HEK293 (cell line): Measurements from ENCODE around the gene ATF1.
A peak's percentile ranks its signal among the peaks of the same experiment; 100 is the strongest.

Experiments used
- CTCF ChIA-PET: fragments of 350-600 bp; formaldehyde crosslinking; extraction: SDS; loops from one replicate; lab custom pipeline; 2021; ENCODE audit warnings: antibody characterized with exemption; lab: Yijun Ruan, JAX
- POLR2A ChIA-PET: fragments of 300-600 bp; formaldehyde crosslinking; extraction: SDS; loops from one replicate; lab custom pipeline; 2020; ENCODE audit warnings: antibody characterized with exemption, inconsistent platforms; lab: Yijun Ruan, JAX
- H3K27ac ChIP-seq: fragments of 200-500 bp; sonication (Bioruptor generic); 2 replicates; pipeline ENCODE4 v1.5.1; 2014; ENCODE audit warnings: low read depth, low read length, control low read depth, inconsistent platforms; ENCODE audit errors: extremely low read depth
- H3K36me3 ChIP-seq, 2 experiments: fragments of 200-500 bp in 1 of 2; sonication (Bioruptor generic) in 1 of 2; 1 replicate in 1 of 2; 2 replicates in 1 of 2; pipeline ENCODE4 v1.5.1; 2014 to 2017; ENCODE audit warnings: inconsistent platforms in 2 of 2, low read length in 2 of 2; ENCODE audit not compliant: control insufficient read depth in 2 of 2, insufficient read depth in 1 of 2
- H3K4me1 ChIP-seq: fragments of 200-500 bp; sonication (Bioruptor generic); 2 replicates; pipeline ENCODE4 v1.5.1; 2014; ENCODE audit warnings: mild to moderate bottlenecking, low read length, inconsistent platforms; ENCODE audit not compliant: control insufficient read depth, insufficient read depth
- H3K4me3 ChIP-seq: 2 replicates; pipeline ENCODE4 v1.5.1; 2011; ENCODE audit warnings: low read depth, mild to moderate bottlenecking, control low read depth, low read length, moderate library complexity
- H3K9me3 ChIP-seq: fragments of 200-500 bp; sonication (Bioruptor generic); 2 replicates; pipeline ENCODE4 v1.5.1; 2014; ENCODE audit warnings: low read depth, low read length, inconsistent platforms; ENCODE audit not compliant: control insufficient read depth, insufficient read depth
- GFI1B ChIP-seq: fragments of 450-650 bp; formaldehyde crosslinking; IDR thresholded peaks from 2 replicates; pipeline ENCODE4 v1.5.1; 2016; ENCODE audit warnings: missing biosample characterization, missing genetic modification characterization
- KLF8 ChIP-seq: fragments of 450-650 bp; formaldehyde crosslinking; IDR thresholded peaks from 2 replicates; pipeline ENCODE4 v1.5.1; 2016; ENCODE audit warnings: missing biosample characterization, missing genetic modification characterization
- MZF1 ChIP-seq: fragments of 450-650 bp; formaldehyde crosslinking; IDR thresholded peaks from 2 replicates; pipeline ENCODE4 v1.5.1; 2017; ENCODE audit warnings: missing biosample characterization, missing genetic modification characterization, borderline replicate concordance
- OSR2 ChIP-seq: fragments of 450-650 bp; formaldehyde crosslinking; IDR thresholded peaks from 2 replicates; pipeline ENCODE4 v1.5.1; 2016; ENCODE audit warnings: missing biosample characterization, missing genetic modification characterization
- SALL2 ChIP-seq: fragments of 450-650 bp; formaldehyde crosslinking; IDR thresholded peaks from 2 replicates; pipeline ENCODE4 v1.5.0; 2017; ENCODE audit warnings: missing biosample characterization, mild to moderate bottlenecking, missing genetic modification characterization, borderline replicate concordance
- ZBTB17 ChIP-seq: fragments of 450-650 bp; formaldehyde crosslinking; IDR thresholded peaks from 2 replicates; pipeline ENCODE4 v1.5.1; 2016; ENCODE audit warnings: missing biosample characterization, missing genetic modification characterization
- ZBTB20 ChIP-seq: fragments of 450-650 bp; formaldehyde crosslinking; IDR thresholded peaks from 2 replicates; pipeline ENCODE4 v1.5.1; 2016; ENCODE audit warnings: missing biosample characterization, missing genetic modification characterization
- ZFP41 ChIP-seq: fragments of 450-650 bp; formaldehyde crosslinking; IDR thresholded peaks from 2 replicates; pipeline ENCODE4 v1.5.1; 2016; ENCODE audit warnings: missing biosample characterization, missing genetic modification characterization, borderline replicate concordance
- ZNF10 ChIP-seq: fragments of 450-650 bp; formaldehyde crosslinking; IDR thresholded peaks from 2 replicates; pipeline ENCODE4 v1.5.1; 2017; ENCODE audit warnings: missing biosample characterization, missing genetic modification characterization
- ZNF2 ChIP-seq: fragments of 450-650 bp; formaldehyde crosslinking; IDR thresholded peaks from 2 replicates; pipeline ENCODE4 v1.5.1; 2016; ENCODE audit warnings: missing biosample characterization, missing genetic modification characterization
- ZNF214 ChIP-seq: fragments of 450-650 bp; formaldehyde crosslinking; IDR thresholded peaks from 2 replicates; pipeline ENCODE4 v1.5.1; 2017; ENCODE audit warnings: missing biosample characterization, mild to moderate bottlenecking, missing genetic modification characterization, borderline replicate concordance
- ZNF239 ChIP-seq: fragments of 450-650 bp; formaldehyde crosslinking; IDR thresholded peaks from 2 replicates; pipeline ENCODE4 v1.5.1; 2016; ENCODE audit warnings: missing biosample characterization, missing genetic modification characterization
- ZNF266 ChIP-seq: fragments of 450-650 bp; formaldehyde crosslinking; IDR thresholded peaks from 2 replicates; pipeline ENCODE4 v1.5.1; 2016; ENCODE audit warnings: missing biosample characterization, missing genetic modification characterization, low read depth
- ZNF324 ChIP-seq: fragments of 450-650 bp; formaldehyde crosslinking; IDR thresholded peaks from 2 replicates; pipeline ENCODE4 v1.5.1; 2016; ENCODE audit warnings: missing biosample characterization, missing genetic modification characterization
- ZNF335 ChIP-seq: fragments of 450-650 bp; formaldehyde crosslinking; conservative IDR thresholded peaks from 2 replicates; pipeline ENCODE4 v1.5.1; 2016; ENCODE audit warnings: missing biosample characterization, missing genetic modification characterization
- ZNF341 ChIP-seq: fragments of 450-650 bp; formaldehyde crosslinking; IDR thresholded peaks from 2 replicates; pipeline ENCODE4; 2016; ENCODE audit warnings: low read depth, missing biosample characterization, missing genetic modification characterization
- ZNF404 ChIP-seq: fragments of 450-650 bp; formaldehyde crosslinking; IDR thresholded peaks from 2 replicates; pipeline ENCODE4 v1.5.1; 2017; ENCODE audit warnings: missing biosample characterization, missing genetic modification characterization
- ZNF501 ChIP-seq: fragments of 450-650 bp; formaldehyde crosslinking; IDR thresholded peaks from 2 replicates; pipeline ENCODE4 v1.5.1; 2016; ENCODE audit warnings: missing biosample characterization, missing genetic modification characterization
- ZNF561 ChIP-seq: fragments of 450-650 bp; IDR thresholded peaks from 2 replicates; pipeline ENCODE4 v1.5.1; 2018; ENCODE audit warnings: missing biosample characterization, missing genetic modification characterization, borderline replicate concordance
- ZNF585B ChIP-seq: fragments of 450-650 bp; formaldehyde crosslinking; IDR thresholded peaks from 2 replicates; pipeline ENCODE4 v1.5.1; 2016; ENCODE audit warnings: missing biosample characterization, missing genetic modification characterization
- ZNF654 ChIP-seq: fragments of 450-650 bp; formaldehyde crosslinking; IDR thresholded peaks from 2 replicates; pipeline ENCODE4 v1.5.1; 2016; ENCODE audit warnings: low read depth, missing biosample characterization, missing genetic modification characterization
- ZNF76 ChIP-seq: fragments of 450-650 bp; formaldehyde crosslinking; IDR thresholded peaks from 2 replicates; pipeline ENCODE4; 2016; ENCODE audit warnings: low read depth, missing biosample characterization, missing genetic modification characterization, borderline replicate concordance
- TF ChIP-seq, protein P1 (sequence below): fragments of 450-650 bp; formaldehyde crosslinking; IDR thresholded peaks from 2 replicates; pipeline ENCODE4 v1.5.1; 2016; ENCODE audit warnings: missing biosample characterization, missing genetic modification characterization
- TF ChIP-seq, protein P2 (sequence below): fragments of 450-650 bp; IDR thresholded peaks from 2 replicates; pipeline ENCODE4 v1.5.1; 2018; ENCODE audit warnings: missing biosample characterization, mild to moderate bottlenecking, missing genetic modification characterization
- TF ChIP-seq, protein P3 (sequence below): fragments of 450-650 bp; formaldehyde crosslinking; IDR thresholded peaks from 2 replicates; pipeline ENCODE4 v1.5.1; 2017; ENCODE audit warnings: missing biosample characterization, missing genetic modification characterization
- TF ChIP-seq, protein P4 (sequence below): fragments of 450-650 bp; formaldehyde crosslinking; IDR thresholded peaks from 2 replicates; pipeline ENCODE4 v1.5.1; 2016; ENCODE audit warnings: missing biosample characterization, missing genetic modification characterization, low read depth
- TF ChIP-seq, protein P5 (sequence below): fragments of 450-650 bp; formaldehyde crosslinking; IDR thresholded peaks from 2 replicates; pipeline ENCODE4 v1.5.1; 2017; ENCODE audit warnings: missing biosample characterization, missing genetic modification characterization
- TF ChIP-seq, protein P6 (sequence below): fragments of 450-650 bp; formaldehyde crosslinking; IDR thresholded peaks from 2 replicates; pipeline ENCODE4 v1.5.1; 2017; ENCODE audit warnings: missing biosample characterization, mild to moderate bottlenecking, missing genetic modification characterization, moderate library complexity

Gene ATF1

DNA sequence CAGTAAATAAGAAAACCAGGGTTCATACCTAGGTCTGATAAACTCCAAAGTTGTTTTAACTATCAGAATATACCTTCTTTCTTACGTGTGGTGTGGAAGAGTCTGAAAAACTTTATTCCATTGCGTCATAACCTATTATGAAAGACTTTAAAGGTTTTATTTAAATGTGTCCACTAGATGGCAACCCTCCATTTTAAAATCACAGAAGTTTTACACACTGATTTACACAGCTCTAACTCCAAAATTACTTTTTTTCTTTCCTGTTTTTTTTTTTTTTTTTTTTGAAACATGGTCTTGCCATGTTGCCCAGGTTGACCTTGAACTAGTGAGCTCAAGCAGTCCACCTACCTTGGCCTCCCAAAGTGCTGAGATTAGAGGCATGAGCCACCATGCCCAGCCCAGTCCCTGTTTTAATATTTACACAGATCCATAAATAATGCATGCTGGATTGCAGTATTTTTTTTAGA, 61.5 kb downstream of the ATF1 start:
- H3K9me3 ChIP-seq: no peaks in the 10 kb centered on the region
- ChIA-PET CTCF (interaction anchor here (0.6 to 4.8 kb wide), 30 partner anchors 12 to 1048 kb away, joined by 3 to 55 read pairs (median 3); partner anchors contain the start of gene SLC11A2), POLR2A (interaction anchor here (0.7 to 1.4 kb wide), 3 partner anchors 201 to 515 kb away, joined by 3 to 5 read pairs (median 4); partner anchors contain the start of genes CSRNP2 and SLC11A2)
- no peaks in the 10 kb centered on the region for H3K36me3 ChIP-seq
- H3K4me1 ChIP-seq: no peaks in the 10 kb centered on the region
- no peak overlapping the region for H3K4me3 ChIP-seq
- H3K27ac ChIP-seq: no peak overlapping the region
- no peak for TF ChIP-seq ZNF76 (tag by site-specific recombination)
- TF ChIP-seq ZBTB20 (tag by site-specific recombination): 0 out of 2 replicates have a peak, but pooled peaks have one; percentile 14
- peak; percentile 87 for TF ChIP-seq GFI1B (tag by site-specific recombination)
- TF ChIP-seq ZBTB17 (tag by site-specific recombination): 0 out of 2 replicates have a peak, but pooled peaks have one; percentile 13
- TF ChIP-seq ZNF266: no peak
- no peak for TF ChIP-seq KLF8 (tag by site-specific recombination)
- TF ChIP-seq ZFP41: no peak
- TF ChIP-seq ZNF585B (tag by site-specific recombination): no peak
- TF ChIP-seq OSR2 (tag by site-specific recombination): no peak
- TF ChIP-seq, protein P1, sequence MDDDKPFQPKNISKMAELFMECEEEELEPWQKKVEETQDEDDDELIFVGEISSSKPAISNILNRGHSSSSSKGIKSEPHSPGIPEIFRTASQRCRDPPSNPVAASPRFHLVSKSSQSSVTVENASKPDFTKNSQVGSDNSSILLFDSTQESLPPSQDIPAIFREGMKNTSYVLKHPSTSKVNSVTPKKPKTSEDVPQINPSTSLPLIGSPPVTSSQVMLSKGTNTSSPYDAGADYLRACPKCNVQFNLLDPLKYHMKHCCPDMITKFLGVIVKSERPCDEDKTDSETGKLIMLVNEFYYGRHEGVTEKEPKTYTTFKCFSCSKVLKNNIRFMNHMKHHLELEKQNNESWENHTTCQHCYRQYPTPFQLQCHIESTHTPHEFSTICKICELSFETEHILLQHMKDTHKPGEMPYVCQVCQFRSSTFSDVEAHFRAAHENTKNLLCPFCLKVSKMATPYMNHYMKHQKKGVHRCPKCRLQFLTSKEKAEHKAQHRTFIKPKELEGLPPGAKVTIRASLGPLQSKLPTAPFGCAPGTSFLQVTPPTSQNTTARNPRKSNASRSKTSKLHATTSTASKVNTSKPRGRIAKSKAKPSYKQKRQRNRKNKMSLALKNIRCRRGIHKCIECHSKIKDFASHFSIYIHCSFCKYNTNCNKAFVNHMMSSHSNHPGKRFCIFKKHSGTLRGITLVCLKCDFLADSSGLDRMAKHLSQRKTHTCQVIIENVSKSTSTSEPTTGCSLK (tag by site-specific recombination): no peak
- TF ChIP-seq, protein P2, sequence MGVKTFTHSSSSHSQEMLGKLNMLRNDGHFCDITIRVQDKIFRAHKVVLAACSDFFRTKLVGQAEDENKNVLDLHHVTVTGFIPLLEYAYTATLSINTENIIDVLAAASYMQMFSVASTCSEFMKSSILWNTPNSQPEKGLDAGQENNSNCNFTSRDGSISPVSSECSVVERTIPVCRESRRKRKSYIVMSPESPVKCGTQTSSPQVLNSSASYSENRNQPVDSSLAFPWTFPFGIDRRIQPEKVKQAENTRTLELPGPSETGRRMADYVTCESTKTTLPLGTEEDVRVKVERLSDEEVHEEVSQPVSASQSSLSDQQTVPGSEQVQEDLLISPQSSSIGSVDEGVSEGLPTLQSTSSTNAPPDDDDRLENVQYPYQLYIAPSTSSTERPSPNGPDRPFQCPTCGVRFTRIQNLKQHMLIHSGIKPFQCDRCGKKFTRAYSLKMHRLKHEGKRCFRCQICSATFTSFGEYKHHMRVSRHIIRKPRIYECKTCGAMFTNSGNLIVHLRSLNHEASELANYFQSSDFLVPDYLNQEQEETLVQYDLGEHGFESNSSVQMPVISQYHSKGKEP: no peak
- TF ChIP-seq ZNF341: no peak
- TF ChIP-seq MZF1 (tag by site-specific recombination): no peak; the same call in 1 of the 2 replicates
- TF ChIP-seq ZNF501 (tag by site-specific recombination): no peak
- no peak for TF ChIP-seq SALL2 (tag by site-specific recombination)
- TF ChIP-seq ZNF561 (tag by site-specific recombination): no peak
- no peak for TF ChIP-seq ZNF214 (tag by site-specific recombination)
- no peak for TF ChIP-seq ZNF404
- TF ChIP-seq ZNF335 (tag by site-specific recombination): 0 out of 2 replicates have a peak, but pooled peaks have one; percentile 3
- peak; percentile 76; the same call in 1 of the 2 replicates for TF ChIP-seq ZNF2 (tag by site-specific recombination)
- TF ChIP-seq, protein P3, sequence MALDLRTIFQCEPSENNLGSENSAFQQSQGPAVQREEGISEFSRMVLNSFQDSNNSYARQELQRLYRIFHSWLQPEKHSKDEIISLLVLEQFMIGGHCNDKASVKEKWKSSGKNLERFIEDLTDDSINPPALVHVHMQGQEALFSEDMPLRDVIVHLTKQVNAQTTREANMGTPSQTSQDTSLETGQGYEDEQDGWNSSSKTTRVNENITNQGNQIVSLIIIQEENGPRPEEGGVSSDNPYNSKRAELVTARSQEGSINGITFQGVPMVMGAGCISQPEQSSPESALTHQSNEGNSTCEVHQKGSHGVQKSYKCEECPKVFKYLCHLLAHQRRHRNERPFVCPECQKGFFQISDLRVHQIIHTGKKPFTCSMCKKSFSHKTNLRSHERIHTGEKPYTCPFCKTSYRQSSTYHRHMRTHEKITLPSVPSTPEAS (tag by site-specific recombination): no peak
- TF ChIP-seq, protein P4, sequence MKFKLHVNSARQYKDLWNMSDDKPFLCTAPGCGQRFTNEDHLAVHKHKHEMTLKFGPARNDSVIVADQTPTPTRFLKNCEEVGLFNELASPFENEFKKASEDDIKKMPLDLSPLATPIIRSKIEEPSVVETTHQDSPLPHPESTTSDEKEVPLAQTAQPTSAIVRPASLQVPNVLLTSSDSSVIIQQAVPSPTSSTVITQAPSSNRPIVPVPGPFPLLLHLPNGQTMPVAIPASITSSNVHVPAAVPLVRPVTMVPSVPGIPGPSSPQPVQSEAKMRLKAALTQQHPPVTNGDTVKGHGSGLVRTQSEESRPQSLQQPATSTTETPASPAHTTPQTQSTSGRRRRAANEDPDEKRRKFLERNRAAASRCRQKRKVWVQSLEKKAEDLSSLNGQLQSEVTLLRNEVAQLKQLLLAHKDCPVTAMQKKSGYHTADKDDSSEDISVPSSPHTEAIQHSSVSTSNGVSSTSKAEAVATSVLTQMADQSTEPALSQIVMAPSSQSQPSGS (tag by site-specific recombination): peak; percentile 88
- TF ChIP-seq, protein P5, sequence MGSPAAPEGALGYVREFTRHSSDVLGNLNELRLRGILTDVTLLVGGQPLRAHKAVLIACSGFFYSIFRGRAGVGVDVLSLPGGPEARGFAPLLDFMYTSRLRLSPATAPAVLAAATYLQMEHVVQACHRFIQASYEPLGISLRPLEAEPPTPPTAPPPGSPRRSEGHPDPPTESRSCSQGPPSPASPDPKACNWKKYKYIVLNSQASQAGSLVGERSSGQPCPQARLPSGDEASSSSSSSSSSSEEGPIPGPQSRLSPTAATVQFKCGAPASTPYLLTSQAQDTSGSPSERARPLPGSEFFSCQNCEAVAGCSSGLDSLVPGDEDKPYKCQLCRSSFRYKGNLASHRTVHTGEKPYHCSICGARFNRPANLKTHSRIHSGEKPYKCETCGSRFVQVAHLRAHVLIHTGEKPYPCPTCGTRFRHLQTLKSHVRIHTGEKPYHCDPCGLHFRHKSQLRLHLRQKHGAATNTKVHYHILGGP: no peak
- no peak for TF ChIP-seq ZNF239 (tag by site-specific recombination)
- TF ChIP-seq ZNF654 (tag by site-specific recombination): peak; percentile 92
- TF ChIP-seq, protein P6, sequence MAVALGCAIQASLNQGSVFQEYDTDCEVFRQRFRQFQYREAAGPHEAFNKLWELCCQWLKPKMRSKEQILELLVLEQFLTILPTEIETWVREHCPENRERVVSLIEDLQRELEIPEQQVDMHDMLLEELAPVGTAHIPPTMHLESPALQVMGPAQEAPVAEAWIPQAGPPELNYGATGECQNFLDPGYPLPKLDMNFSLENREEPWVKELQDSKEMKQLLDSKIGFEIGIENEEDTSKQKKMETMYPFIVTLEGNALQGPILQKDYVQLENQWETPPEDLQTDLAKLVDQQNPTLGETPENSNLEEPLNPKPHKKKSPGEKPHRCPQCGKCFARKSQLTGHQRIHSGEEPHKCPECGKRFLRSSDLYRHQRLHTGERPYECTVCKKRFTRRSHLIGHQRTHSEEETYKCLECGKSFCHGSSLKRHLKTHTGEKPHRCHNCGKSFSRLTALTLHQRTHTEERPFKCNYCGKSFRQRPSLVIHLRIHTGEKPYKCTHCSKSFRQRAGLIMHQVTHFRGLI: no peak
- no peak for TF ChIP-seq ZNF10 (tag by site-specific recombination)
- TF ChIP-seq ZNF324 (tag by site-specific recombination): no peak
